22Rv1 (cell line): ENCODE data around the gene KIF18A.
"Not testable (repeated sequence)": the region's sequence is repeated elsewhere in the genome, so short reads cannot be mapped to it uniquely, and the experiment has no call there.

ENCODE experiments used
- H3K27ac ChIP-seq: fragments of 450-650 bp; 2 replicates; pipeline ENCODE4 v1.5.1; 2017
- CTCF ChIP-seq: fragments of 450-650 bp; IDR thresholded peaks from 2 replicates; pipeline ENCODE4 v1.5.1; 2017; ENCODE audit warnings: mild to moderate bottlenecking
- ZFX ChIP-seq: fragments of 450-650 bp; IDR thresholded peaks from 2 replicates; pipeline ENCODE4 v1.6.1; 2017; ENCODE audit warnings: antibody characterized with exemption, borderline replicate concordance

The KIF18A gene

GRCh38 chr11:28140689-28141455 lies 32.9 kb upstream of the KIF18A start:
- H3K27ac ChIP-seq = no peak overlapping the region
- TF ChIP-seq ZFX (no peak), CTCF (no peak)

GRCh38 chr11:28139841-28140415 lies 32.0 kb upstream of the KIF18A start:
- TF ChIP-seq ZFX = no peak
- H3K27ac ChIP-seq = no peak overlapping the region

GRCh38 chr11:28137832-28138231 lies 29.9 kb upstream of the KIF18A start:
- TF ChIP-seq CTCF = no peak
- TF ChIP-seq ZFX = no peak
- H3K27ac ChIP-seq = no peak overlapping the region

- no peak overlapping the region for H3K27ac ChIP-seq
- TF ChIP-seq ZFX (no peak), CTCF (no peak)
These were observed 29.4 kb upstream of the KIF18A start for GRCh38 chr11:28137366-28137765.

- not testable (repeated sequence) for H3K27ac ChIP-seq
These were observed 28.2 kb upstream of the KIF18A start for GRCh38 chr11:28136157-28136556.

GRCh38 chr11:28133146-28133545 lies 25.2 kb upstream of the KIF18A start:
- no peak overlapping the region for H3K27ac ChIP-seq
- TF ChIP-seq ZFX (no peak), CTCF (no peak)

GRCh38 chr11:28132548-28132947 lies 24.6 kb upstream of the KIF18A start:
- TF ChIP-seq ZFX (no peak), CTCF (no peak)
- no peak overlapping the region for H3K27ac ChIP-seq

- H3K27ac ChIP-seq = no peak overlapping the region
- TF ChIP-seq CTCF (no peak), ZFX (no peak)
These were observed 15.2 kb upstream of the KIF18A start for GRCh38 chr11:28123151-28123581.
